ENCODE results near the gene NNT.

DNA sequence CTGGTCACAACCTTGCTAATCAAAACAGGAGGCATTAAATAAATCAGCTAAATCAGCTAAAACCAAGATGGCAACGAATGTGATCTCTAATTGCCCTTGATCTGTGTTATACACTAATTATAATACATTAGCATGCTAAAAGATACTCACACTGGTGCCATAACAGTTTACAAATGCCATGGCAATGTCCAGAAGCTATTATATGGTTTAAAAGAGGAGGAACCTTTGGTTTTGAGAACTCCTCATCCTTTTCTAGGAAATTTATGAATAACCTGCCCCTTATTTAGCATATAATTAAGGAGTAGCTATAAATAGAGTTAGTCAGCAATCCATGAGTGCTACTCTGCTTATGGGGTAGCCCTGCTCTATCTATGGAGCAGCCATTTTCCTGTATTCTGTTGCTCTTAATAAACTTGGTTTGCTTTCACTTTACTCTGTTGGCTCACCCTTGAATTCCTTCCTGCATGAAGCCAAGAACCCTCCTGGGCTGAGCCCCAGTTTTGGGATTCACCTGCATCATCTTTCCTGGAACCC lies 18.7 kb upstream of the NNT start:
- TF ChIP-seq, protein P1, sequence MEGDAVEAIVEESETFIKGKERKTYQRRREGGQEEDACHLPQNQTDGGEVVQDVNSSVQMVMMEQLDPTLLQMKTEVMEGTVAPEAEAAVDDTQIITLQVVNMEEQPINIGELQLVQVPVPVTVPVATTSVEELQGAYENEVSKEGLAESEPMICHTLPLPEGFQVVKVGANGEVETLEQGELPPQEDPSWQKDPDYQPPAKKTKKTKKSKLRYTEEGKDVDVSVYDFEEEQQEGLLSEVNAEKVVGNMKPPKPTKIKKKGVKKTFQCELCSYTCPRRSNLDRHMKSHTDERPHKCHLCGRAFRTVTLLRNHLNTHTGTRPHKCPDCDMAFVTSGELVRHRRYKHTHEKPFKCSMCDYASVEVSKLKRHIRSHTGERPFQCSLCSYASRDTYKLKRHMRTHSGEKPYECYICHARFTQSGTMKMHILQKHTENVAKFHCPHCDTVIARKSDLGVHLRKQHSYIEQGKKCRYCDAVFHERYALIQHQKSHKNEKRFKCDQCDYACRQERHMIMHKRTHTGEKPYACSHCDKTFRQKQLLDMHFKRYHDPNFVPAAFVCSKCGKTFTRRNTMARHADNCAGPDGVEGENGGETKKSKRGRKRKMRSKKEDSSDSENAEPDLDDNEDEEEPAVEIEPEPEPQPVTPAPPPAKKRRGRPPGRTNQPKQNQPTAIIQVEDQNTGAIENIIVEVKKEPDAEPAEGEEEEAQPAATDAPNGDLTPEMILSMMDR (IDR thresholded peaks at IDR 0.05), result no peak
- no peak for TF ChIP-seq POLR2A (IDR thresholded peaks at IDR 0.05)

Measured in heart left ventricle (tissue), 13 donors.